ENCODE measurements around the gene SALL1. TPM values are rescaled to one million over a fixed set of nuclear protein-coding genes. Genes with fewer than 3 reads are reported as not detected.

The SALL1 gene
- total and polyA plus RNA-seq, 2 donors (not counting 3 experiments of a cell fraction or from before 2014, with no cell fraction given), result not detected

DNA sequence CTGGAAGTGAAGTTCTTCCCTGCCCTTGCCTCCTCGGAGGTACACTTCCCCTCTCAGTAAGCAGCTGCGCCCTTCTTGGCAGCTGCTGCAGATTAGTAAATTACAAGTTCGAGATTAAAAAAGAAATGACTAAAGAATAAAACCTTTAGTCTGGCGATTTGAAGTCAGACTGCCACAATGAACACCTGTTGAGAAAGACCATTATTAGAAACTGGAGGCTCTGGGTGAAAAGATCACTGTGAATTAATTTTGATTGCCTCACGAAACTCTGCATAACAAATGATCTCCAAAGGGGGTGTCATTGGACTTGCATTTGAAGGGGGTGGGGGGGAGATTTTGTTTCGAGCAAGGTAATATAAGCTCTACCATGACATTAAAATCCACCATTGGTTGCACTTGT is 39.3 kb downstream of the SALL1 start:
- Histone ChIP-seq H3K9me3 (replicated peaks; ENCODE audit: control insufficient read depth, insufficient read depth, low read length) (peaks cover 2% of the 10 kb centered on the region), H3K79me2 (ENCODE audit: control insufficient read depth, insufficient read depth, low read length) (no peaks in the 10 kb centered on the region), H3K9ac (replicated peaks; ENCODE audit: extremely low read depth, insufficient read depth, low read length) (no peak overlapping the region), H3K4me1 (ENCODE audit: control insufficient read depth, extremely low read depth, insufficient read depth, low read length) (no peaks in the 10 kb centered on the region), H3K4me3 (replicated peaks in 1 of 3; ENCODE audit: insufficient read depth in 1 of 3, low read depth in 1 of 3, low read length in 3 of 3) (no peak overlapping the region), H3K4me2 (ENCODE audit: insufficient read depth, low read length) (no peak overlapping the region), H3K27ac (ENCODE audit: insufficient read depth, low read depth, low read length) (no peak overlapping the region), H2AFZ (ENCODE audit: low read depth, low read length) (no peak overlapping the region), H4K20me1 (replicated peaks; ENCODE audit: control insufficient read depth, extremely low read depth, insufficient read depth, low read length) (no peaks in the 10 kb centered on the region), H3K36me3 (ENCODE audit: control insufficient read depth in 2 of 2, extremely low read depth in 1 of 2, insufficient read depth in 2 of 2, low read length in 2 of 2) (no peaks in the 10 kb centered on the region), H3K27me3 (ENCODE audit: control insufficient read depth in 2 of 2, insufficient read depth in 2 of 2, low read length in 2 of 2) (no peaks in the 10 kb centered on the region), H3K9me1 (replicated peaks; ENCODE audit: control insufficient read depth, extremely low read depth, insufficient read depth, low read length) (no peaks in the 10 kb centered on the region)
- ChIA-PET CTCF (interaction anchor here (0.8 kb wide), 1 partner anchor 12 kb away, joined by 3 read pairs; no protein-coding TSS in a partner anchor), POLR2A (no interaction called here)
- dilution Hi-C loops (cut with MboI; ENCODE audit: extremely low pct_ligation_motif_present, low sequenced_read_pairs), result no loop called here
- no TSS peak for BruUV-seq (replicated peaks)
- no peak for TF ChIP-seq FOS (IDR thresholded peaks at IDR 0.05; ENCODE audit: borderline replicate concordance, insufficient read depth, low read length)
- TF ChIP-seq, protein P1, sequence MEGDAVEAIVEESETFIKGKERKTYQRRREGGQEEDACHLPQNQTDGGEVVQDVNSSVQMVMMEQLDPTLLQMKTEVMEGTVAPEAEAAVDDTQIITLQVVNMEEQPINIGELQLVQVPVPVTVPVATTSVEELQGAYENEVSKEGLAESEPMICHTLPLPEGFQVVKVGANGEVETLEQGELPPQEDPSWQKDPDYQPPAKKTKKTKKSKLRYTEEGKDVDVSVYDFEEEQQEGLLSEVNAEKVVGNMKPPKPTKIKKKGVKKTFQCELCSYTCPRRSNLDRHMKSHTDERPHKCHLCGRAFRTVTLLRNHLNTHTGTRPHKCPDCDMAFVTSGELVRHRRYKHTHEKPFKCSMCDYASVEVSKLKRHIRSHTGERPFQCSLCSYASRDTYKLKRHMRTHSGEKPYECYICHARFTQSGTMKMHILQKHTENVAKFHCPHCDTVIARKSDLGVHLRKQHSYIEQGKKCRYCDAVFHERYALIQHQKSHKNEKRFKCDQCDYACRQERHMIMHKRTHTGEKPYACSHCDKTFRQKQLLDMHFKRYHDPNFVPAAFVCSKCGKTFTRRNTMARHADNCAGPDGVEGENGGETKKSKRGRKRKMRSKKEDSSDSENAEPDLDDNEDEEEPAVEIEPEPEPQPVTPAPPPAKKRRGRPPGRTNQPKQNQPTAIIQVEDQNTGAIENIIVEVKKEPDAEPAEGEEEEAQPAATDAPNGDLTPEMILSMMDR (IDR thresholded peaks at IDR 0.05; ENCODE audit: extremely low read depth in 1 of 2, insufficient read depth in 1 of 2, low read depth in 1 of 2, low read length in 2 of 2), result no peak
- TF ChIP-seq EZH2 (IDR thresholded peaks at IDR 0.05; ENCODE audit: borderline replicate concordance, low read depth, low read length, severe bottlenecking), result no peak
- no peak for TF ChIP-seq GATA2 (IDR thresholded peaks at IDR 0.05; ENCODE audit: insufficient read depth, insufficient read length, low read depth, low read length)
- TF ChIP-seq POLR2A (IDR thresholded peaks at IDR 0.05; ENCODE audit: low read depth, low read length), result no peak
- TF ChIP-seq MYC (IDR thresholded peaks at IDR 0.05; ENCODE audit: low read depth, low read length), result no peak
- no peak for TF ChIP-seq JUN (IDR thresholded peaks at IDR 0.05; ENCODE audit: borderline replicate concordance, insufficient read depth, insufficient read length, low read depth)
- TF ChIP-seq POLR2AphosphoS5 (IDR thresholded peaks at IDR 0.05; ENCODE audit: insufficient read depth, low read depth, low read length), result no peak
- TF ChIP-seq, protein P2, sequence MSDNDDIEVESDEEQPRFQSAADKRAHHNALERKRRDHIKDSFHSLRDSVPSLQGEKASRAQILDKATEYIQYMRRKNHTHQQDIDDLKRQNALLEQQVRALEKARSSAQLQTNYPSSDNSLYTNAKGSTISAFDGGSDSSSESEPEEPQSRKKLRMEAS (IDR thresholded peaks at IDR 0.05; ENCODE audit: insufficient read depth, insufficient read length), result no peak
- intact Hi-C loops (cut with micrococcal nuclease), result no loop called here
- FAIRE-seq (no peak), DNase-seq (ENCODE audit: low read depth, low spot score) (no peak)
